ENCODE measurements around the gene FGF13.

The FGF13 gene

DNA sequence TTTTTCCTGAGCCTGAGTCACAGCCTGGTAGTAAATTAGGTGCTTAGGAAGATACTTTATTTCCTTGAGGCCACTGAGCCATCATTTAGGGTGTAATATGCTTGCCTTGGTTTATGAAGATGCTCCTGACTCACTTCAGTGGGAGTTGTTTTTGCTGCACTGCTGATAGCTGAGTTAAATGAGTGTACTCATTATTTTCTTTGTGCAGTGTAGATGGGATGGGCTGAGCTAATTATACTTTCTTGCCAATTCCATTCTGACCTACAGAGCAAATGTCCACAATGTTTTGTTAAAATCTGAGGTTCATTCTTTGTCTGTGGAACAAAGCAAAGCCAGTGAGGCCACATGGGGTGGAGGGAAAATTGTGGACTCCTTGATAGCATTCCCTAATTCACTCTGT lies 60.0 kb downstream of the FGF13 start:
- DNase-seq, result no peak

DNA sequence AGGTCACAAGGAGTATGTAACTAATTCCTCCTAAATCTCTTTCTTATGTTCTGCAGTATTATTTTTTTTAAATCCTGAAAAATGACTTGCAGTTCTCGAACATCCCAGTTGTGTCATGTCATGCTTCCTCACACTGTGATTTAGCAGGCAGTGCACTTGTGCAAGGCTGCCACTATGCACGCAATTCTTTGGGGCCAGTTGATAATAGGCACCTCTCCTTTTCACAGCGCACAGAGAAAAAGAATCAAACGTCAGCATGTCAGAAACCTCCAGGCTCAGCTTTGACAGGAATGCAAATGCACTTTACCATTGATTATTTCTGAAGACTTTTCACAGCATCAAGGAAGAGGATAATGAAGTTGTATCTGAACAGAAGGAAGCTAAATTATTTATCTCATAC lies 62.9 kb downstream of the FGF13 start:
- no peak for DNase-seq

GRCh38 chrX:138638996-138639395 lies 72.5 kb downstream of the FGF13 start:
- DNase-seq, result no peak

All from activated gamma-delta T cell (primary cell).